Spleen (tissue), 11 donors: Measurements from ENCODE around the gene TMEM209. TPM values are rescaled to one million over a fixed set of nuclear protein-coding genes. Genes with fewer than 3 reads are reported as not detected.

Experiments
- DNase-seq: peaks from one replicate; pipeline ENCODE4 v3.0.0-alpha.2; 2020
- H3K27ac ChIP-seq, 8 donors: fragments of 200-600 bp; sonication (generic) in 7 of 8; 1 replicate in 4 of 8; 2 replicates in 4 of 8; pipeline versions ENCODE4 v1.5.0 to v1.8.0; 2016 to 2021; ENCODE audit warnings: inconsistent platforms in 4 of 8, mild to moderate bottlenecking in 4 of 8, moderate library complexity in 1 of 8
- H3K27me3 ChIP-seq, 7 donors: fragments of 200-600 bp; sonication (generic) in 6 of 7; replicated peaks in 1 of 7; 1 replicate in 4 of 7; 2 replicates in 3 of 7; pipeline versions ENCODE4 v1.5.0 to v1.8.0; 2016 to 2021; ENCODE audit warnings: inconsistent platforms in 3 of 7, mild to moderate bottlenecking in 1 of 7
- H3K36me3 ChIP-seq, 6 donors: fragments of 200-600 bp; sonication (generic) in 5 of 6; 1 replicate in 4 of 6; 2 replicates in 2 of 6; pipeline versions ENCODE4 v1.5.0 to v1.8.0; 2016 to 2021; ENCODE audit warnings: inconsistent platforms in 2 of 6
- H3K4me1 ChIP-seq, 6 donors: fragments of 200-600 bp; sonication (generic) in 5 of 6; 1 replicate in 3 of 6; 2 replicates in 3 of 6; pipeline versions ENCODE4 v1.5.0 to v1.8.0; 2016 to 2021; ENCODE audit warnings: inconsistent platforms in 3 of 6
- H3K4me3 ChIP-seq, 8 donors: fragments of 200-600 bp; sonication (generic) in 7 of 8; 1 replicate in 4 of 8; 2 replicates in 4 of 8; pipeline versions ENCODE4 v1.5.0 to v1.8.0; 2016 to 2021; ENCODE audit warnings: inconsistent platforms in 4 of 8, mild to moderate bottlenecking in 4 of 8, moderate library complexity in 2 of 8
- H3K9me3 ChIP-seq, 8 donors: fragments of 200-600 bp; sonication (generic) in 7 of 8; 1 replicate in 4 of 8; 2 replicates in 4 of 8; pipeline versions ENCODE4 v1.5.0 to v1.8.0; 2016 to 2021; ENCODE audit warnings: inconsistent platforms in 4 of 8
- CTCF ChIP-seq, 11 experiments: fragments of 200-600 bp in 7 of 11; fragments of 450-650 bp in 4 of 11; sonication (generic) in 4 of 11; IDR thresholded peaks in 8 of 11; conservative IDR thresholded peaks in 3 of 11; 1 replicate in 7 of 11; 2 replicates in 4 of 11; pipeline versions ENCODE4 v1.4.0 to v1.8.0; 2016 to 2021; ENCODE audit warnings: antibody characterized with exemption in 11 of 11, inconsistent platforms in 4 of 11, mild to moderate bottlenecking in 1 of 11
- POLR2A ChIP-seq, 3 donors: fragments of 450-650 bp; IDR thresholded peaks; one replicate each; pipeline ENCODE4 v1.5.1; 2017; ENCODE audit warnings: antibody characterized with exemption in 3 of 3, mild to moderate bottlenecking in 1 of 3
- POLR2AphosphoS5 ChIP-seq, 3 donors: sonication (generic); formaldehyde crosslinking; IDR thresholded peaks; one replicate each; pipeline ENCODE4 v1.5.1; 2017; ENCODE audit warnings: antibody characterized with exemption in 3 of 3
- WGBS, 5 donors: extraction: QIAGEN DNeasy Blood & Tissue Kit in 3 of 5; methylation state at CpG; one replicate each; pipeline versions ENCODE4 v1.1.5 to v1.1.7; 2013 to 2018; 5-methylcytosine and 5-hydroxymethylcytosine counted together
- intact Hi-C: fragments of 100-400 bp; cut with DNase I; formaldehyde crosslinking; loops from one replicate; pipeline ENCODE4 v1.15.0; 2023; ENCODE audit warnings: low total_unique reads
- polyA plus RNA-seq, 3 donors: library from polyadenylated mRNA; stranded (reverse); fragments of 200-250 nt; gene quantifications; one replicate each; pipeline ENCODE4 v1.2.1, GENCODE V29; 2013
- total RNA-seq, 7 donors: library from RNA; depleted of rRNA in 3 of 7; stranded (reverse); fragments of >200 nt in 3 of 7; fragmentation: NEBNext Ultra II Directional in 4 of 7; extraction: Animal tissue kit (Norgen Biotek cat#: 25700) in 4 of 7; gene quantifications; one replicate each; pipeline versions ENCODE4 v1.1.0 to v1.2.1, GENCODE V29; 2016 to 2021
- donor health status: healthy with polysubstance abuse.
- donor health status: DM: no; HTN: no; CAD: no; lungs with moderate emphysema.
- donor health status: DM: no; HTN: no; CAD: no.
- donor health status: Bipolar disorder and iron deficiency.
- donor health status: healthy.
- donor health status: DM: no; HTN: no; CAD: no.
- donor health status: DM: yes; HTN: yes; CAD: no.

TMEM209 gene
- total and polyA plus RNA-seq, 10 donors, result 5.9 to 25.4 (median 17.4) TPM

GRCh38 chr7:130216750-130217149 lies 11.5 kb upstream of the TMEM209 start:
- Histone ChIP-seq H3K4me3 (no peak overlapping the region), H3K9me3 (no peaks in the 10 kb centered on the region), H3K4me1 (no peaks in the 10 kb centered on the region), H3K27me3 (no peaks in the 10 kb centered on the region), H3K36me3 (no peaks in the 10 kb centered on the region), H3K27ac (no peak overlapping the region)
- no peak for DNase-seq
- intact Hi-C loops, result no loop called here
- TF ChIP-seq CTCF (IDR thresholded peaks at IDR 0.05 in 8 of 11, conservative IDR thresholded peaks at IDR 0.05 in 3 of 11) (no peak), POLR2A (IDR thresholded peaks at IDR 0.05) (no peak), POLR2AphosphoS5 (IDR thresholded peaks at IDR 0.05) (no peak)
- 88 to 100% (median 89%) methylated on average over 1 of the region's 1 CpG for WGBS, 5 donors

- Histone ChIP-seq H3K9me3 (no peaks in the 10 kb centered on the region), H3K36me3 (no peaks in the 10 kb centered on the region), H3K4me3 (no peak overlapping the region), H3K27ac (no peak overlapping the region), H3K4me1 (no peaks in the 10 kb centered on the region), H3K27me3 (peaks cover 0 to 3% (median 0%) of the 10 kb centered on the region in 7 donors)
- TF ChIP-seq CTCF (IDR thresholded peaks at IDR 0.05 in 8 of 11, conservative IDR thresholded peaks at IDR 0.05 in 3 of 11) (no peak), POLR2A (IDR thresholded peaks at IDR 0.05) (no peak), POLR2AphosphoS5 (IDR thresholded peaks at IDR 0.05) (no peak)
- WGBS, 5 donors, result 88 to 93% (median 91%) methylated on average over 9 of the region's 9 CpGs
- intact Hi-C loops, result no loop called here
- no peak for DNase-seq
Observed at GRCh38 chr7:130216025-130216424, 10.8 kb upstream of the TMEM209 start.

GRCh38 chr7:130213828-130214227 lies 8.6 kb upstream of the TMEM209 start:
- intact Hi-C loops, result no loop called here
- peaks cover 0 to 3% (median 0%) of the 10 kb centered on the region in 7 donors for H3K27me3 ChIP-seq
- no peak overlapping the region for H3K4me3 ChIP-seq
- no peaks in the 10 kb centered on the region for H3K9me3 ChIP-seq
- WGBS, 5 donors, result 81 to 94% (median 91%) methylated on average over 1 of the region's 1 CpG
- no peaks in the 10 kb centered on the region for H3K4me1 ChIP-seq
- no peaks in the 10 kb centered on the region for H3K36me3 ChIP-seq
- DNase-seq, result no peak
- TF ChIP-seq POLR2A (IDR thresholded peaks at IDR 0.05), result no peak
- TF ChIP-seq POLR2AphosphoS5 (IDR thresholded peaks at IDR 0.05), result no peak
- no peak for TF ChIP-seq CTCF (IDR thresholded peaks at IDR 0.05 in 8 of 11, conservative IDR thresholded peaks at IDR 0.05 in 3 of 11)
- no peak overlapping the region for H3K27ac ChIP-seq

GRCh38 chr7:130210181-130210935 lies 5.2 kb upstream of the TMEM209 start:
- TF ChIP-seq CTCF (IDR thresholded peaks at IDR 0.05 in 8 of 11, conservative IDR thresholded peaks at IDR 0.05 in 3 of 11) (no peak), POLR2A (IDR thresholded peaks at IDR 0.05) (no peak), POLR2AphosphoS5 (IDR thresholded peaks at IDR 0.05) (no peak)
- 67 to 83% (median 79%) methylated on average over 5 of the region's 5 CpGs for WGBS, 5 donors
- Histone ChIP-seq H3K27ac (no peak overlapping the region), H3K36me3 (no peaks in the 10 kb centered on the region), H3K27me3 (peaks cover 0 to 3% (median 0%) of the 10 kb centered on the region in 7 donors), H3K4me3 (no peak overlapping the region), H3K4me1 (peaks cover 0 to 9% (median 4%) of the 10 kb centered on the region in 6 donors), H3K9me3 (no peaks in the 10 kb centered on the region)
- no peak for DNase-seq
- intact Hi-C loops, result no loop called here
